DLD1 (cell line): ENCODE measurements around the gene DCST1.

ENCODE experiments used
- in situ Hi-C: cut with HindIII; loops from 2 replicates; pipeline ENCODE4 v1.10.0; 2017; ENCODE audit warnings: low sequenced_read_pairs

DCST1 gene

GRCh38 chr1:155051342-155051776, 17.7 kb downstream of the DCST1 start:
- in situ Hi-C loops: no loop called here

DNA sequence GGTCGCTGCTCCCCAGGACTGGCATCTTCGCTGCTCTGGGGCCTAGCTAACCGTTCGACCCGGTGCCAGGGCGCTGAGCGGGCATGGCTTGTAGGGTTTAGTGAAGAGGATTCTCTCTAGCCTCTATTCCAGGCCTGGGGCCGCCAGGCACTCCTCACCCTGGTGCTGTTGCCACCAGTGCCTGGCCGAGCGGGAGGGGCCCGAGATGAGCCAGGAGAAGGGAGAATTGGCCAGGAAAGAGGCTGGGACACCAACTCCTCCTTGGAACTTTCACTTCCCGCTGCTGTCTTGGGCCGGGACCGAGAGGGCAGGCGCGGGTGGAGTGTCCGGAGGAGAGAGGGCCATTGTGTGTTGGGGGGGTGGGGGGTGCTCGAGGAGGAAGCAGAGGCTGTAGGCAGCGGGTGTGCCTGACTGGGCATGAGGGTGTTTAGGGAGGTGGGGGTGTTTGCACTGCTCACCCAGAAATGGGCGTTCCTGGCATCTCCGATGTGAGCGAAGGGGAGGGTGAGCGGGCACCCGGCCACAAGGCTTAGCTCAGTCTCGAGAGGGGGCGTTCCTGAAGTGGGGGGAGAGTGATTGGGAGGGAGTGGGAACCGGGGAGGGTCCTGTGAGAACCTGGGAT, 18.3 kb downstream of the DCST1 start:
- in situ Hi-C loops: no loop called here

GRCh38 chr1:155052439-155053395, 19.1 kb downstream of the DCST1 start:
- in situ Hi-C loops: no loop called here

GRCh38 chr1:155053531-155054105, 20.0 kb downstream of the DCST1 start:
- in situ Hi-C loops: no loop called here

GRCh38 chr1:155057104-155057503, 23.5 kb downstream of the DCST1 start:
- in situ Hi-C loops: no loop called here

- in situ Hi-C loops: no loop called here
These were observed 24.2 kb downstream of the DCST1 start for GRCh38 chr1:155057788-155058211.

GRCh38 chr1:155060736-155061135, 27.1 kb downstream of the DCST1 start:
- in situ Hi-C loops: no loop called here

DNA sequence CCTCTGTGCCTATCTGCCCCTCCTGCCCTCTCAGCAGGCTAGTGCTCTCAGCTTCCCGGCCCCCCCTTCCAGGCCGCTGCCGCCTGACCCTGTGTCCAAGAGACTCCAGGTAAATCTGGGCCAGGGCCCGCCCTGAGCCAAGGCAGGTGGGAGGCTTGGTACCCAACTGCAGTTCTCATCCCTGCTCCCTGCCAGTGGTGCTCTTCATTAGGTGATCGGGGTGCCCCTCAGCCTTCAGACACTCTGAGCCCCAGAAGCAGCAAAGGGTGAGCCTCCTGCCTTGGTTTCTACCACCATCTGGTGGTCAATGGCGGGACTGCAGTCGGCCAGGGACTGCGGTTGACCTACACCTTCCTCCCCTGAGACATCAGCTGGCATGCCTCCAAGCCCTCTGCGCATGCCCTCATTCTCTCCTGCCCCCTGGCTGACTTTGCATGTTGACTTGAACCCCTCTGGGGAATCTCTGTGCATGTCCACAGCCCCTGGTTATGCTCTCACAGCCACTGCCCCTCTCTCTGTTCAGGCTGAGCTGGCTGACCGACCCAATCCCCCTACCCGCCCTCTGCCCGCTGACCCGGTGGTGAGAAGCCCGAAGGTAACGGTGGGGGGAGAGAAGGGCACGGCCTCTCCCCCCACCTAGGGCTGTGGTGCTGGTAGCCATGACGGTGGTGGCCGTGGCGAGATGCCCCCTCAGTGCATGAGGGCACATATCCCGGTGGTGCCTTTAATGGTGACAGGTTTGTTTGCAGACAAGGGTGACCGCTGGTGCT, 27.9 kb downstream of the DCST1 start:
- in situ Hi-C loops: no loop called here

DNA sequence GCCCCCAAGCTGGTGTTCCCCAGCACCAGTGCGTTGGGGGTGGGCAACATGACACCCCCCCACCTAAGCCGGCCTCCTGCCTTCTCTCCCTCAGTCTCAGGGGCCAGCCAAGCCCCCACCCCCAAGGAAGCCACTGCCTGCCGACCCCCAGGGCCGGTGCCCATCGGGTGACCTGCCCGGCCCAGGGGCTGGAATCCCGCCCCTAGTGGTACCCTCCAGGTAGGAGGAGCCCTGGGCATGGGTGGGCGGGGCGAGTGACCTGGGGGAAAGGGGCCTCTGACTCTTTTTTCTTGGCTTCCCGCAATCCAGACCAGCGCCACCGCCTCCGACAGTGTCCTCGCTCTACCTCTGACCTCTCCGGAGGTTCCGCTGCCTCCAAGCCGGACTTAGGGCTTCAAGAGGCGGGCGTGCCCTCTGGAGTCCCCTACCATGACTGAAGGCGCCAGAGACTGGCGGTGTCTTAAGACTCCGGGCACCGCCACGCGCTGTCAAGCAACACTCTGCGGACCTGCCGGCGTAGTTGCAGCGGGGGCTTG, 28.6 kb downstream of the DCST1 start:
- in situ Hi-C loops: no loop called here

DNA sequence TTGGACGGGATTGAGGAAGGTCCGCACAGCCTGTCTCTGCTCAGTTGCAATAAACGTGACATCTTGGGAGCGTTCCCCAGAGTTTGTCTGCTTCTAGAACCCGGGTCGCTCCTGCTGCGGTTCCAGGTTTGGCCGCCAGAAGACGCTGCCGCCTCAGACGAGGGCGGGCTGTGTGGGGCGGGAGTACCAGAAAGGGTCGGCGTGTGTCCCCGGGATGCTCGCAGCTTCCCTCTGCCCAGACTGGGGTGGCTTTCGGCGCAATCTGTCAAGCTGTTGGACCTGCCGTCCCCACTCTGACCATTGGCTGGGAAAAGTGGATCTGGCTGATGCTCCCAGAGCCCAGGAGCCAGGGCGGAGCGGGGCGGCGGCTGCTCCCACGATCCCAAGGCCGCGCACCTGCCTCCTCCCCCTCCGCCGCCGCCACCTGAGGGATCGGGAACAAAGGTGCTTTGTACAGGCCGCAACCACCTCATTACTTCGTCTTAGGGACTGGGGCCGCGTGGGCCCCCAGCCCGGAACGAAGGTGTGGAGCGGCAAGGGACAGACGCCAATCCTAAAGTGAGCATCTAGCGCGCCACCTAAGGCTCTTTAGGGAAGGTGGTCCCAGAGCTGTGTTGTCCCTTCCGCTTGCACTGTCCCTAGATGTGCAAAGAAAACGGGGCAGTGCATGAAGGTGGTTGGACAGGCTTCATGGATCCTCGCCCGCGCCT, 29.2 kb downstream of the DCST1 start:
- in situ Hi-C loops: no loop called here

GRCh38 chr1:155063550-155064110, 30.0 kb downstream of the DCST1 start, which contains the start of gene EFNA4:
EFNA4 (plus strand) TSS chr1:155063740; CDS start chr1:155063824, 84 bp downstream.
- in situ Hi-C loops: no loop called here

DNA sequence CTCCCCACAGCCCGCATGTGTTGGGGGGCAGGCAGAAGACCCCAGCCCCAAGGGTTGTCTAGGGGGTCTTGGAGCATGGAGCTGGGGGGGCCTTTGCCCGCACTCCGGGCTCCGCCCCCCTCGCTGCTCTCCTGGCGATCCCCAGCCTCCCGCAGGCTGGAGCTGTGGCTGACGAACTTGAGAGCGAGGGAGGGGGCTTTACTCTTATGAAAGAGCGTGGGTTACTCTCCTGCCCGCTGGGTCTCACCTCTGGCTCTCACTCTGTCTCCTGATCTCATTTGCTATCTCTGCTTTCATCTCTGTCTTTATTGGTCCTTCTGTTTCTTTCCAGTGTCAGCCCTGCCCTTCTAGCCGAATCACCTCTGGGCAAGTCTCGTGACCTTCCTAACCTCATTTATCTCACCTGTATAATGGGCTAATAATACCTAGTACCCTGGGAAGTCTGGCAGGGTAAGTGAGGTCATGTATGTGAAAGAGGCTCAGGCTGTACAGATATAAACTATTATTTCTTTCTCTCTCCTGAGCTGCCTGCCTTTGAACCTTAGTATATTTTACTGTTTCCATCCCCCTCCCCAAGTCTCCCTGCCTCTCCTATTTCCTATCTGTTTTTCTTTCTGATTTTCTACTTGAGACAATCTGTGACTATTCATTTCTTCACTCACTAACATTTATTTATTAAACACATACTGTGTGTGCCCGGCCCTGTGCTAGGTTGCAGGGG, 30.6 kb downstream of the DCST1 start:
- in situ Hi-C loops: no loop called here

GRCh38 chr1:155064832-155065429, 31.3 kb downstream of the DCST1 start:
- in situ Hi-C loops: no loop called here

- in situ Hi-C loops: no loop called here
These were observed 33.2 kb downstream of the DCST1 start for GRCh38 chr1:155066777-155067176.

GRCh38 chr1:155068599-155068998, 35.0 kb downstream of the DCST1 start:
- in situ Hi-C loops: no loop called here

DNA sequence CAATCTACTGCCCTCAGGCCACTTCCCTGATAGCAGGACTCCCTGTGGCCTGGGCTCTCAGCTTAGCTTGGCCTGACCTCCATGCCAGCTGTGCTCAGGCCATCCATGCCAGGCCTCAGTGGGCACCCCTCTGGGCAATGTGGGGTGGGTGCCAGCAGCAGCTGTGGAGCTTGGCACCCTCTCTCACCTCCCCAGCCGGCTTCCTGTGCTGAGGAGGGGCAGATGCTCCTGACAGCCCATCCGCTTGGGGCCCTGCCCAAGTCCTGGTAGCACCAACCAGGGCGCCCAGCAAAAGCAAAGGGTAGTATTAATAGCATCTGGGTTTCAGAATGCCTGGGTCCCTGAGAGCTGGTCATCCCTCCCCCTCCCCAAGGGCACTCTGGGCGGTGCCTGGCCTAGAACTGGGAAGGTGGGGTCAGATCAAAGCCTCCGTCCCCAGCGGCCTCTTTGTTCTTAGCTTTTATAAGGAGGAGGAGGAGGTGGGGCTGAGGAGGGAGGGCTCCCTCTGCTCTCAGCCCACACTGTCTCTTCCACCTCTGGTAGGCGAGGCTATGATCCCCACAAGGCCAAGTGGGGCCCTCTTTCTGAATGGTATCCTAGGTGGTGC, 36.0 kb downstream of the DCST1 start:
- in situ Hi-C loops: no loop called here

- in situ Hi-C loops: no loop called here
These were observed 36.6 kb downstream of the DCST1 start for GRCh38 chr1:155070158-155070621.
